ENCODE results near the gene NIPA2. TPM values are rescaled to one million over a fixed set of nuclear protein-coding genes. Genes with fewer than 3 reads are reported as not detected.

Gene NIPA2
- total RNA-seq, 4 donors from 2014 or later = 33.2 to 66.9 (median 52.7) TPM

GRCh38 chr15:22904736-22905135 is 66.3 kb downstream of the NIPA2 start:
- Histone ChIP-seq H3K4me1 (no peaks in the 10 kb centered on the region), H3K27ac (no peak overlapping the region), H3K36me3 (peaks cover 2 to 93% (median 13%) of the 10 kb centered on the region in 3 donors), H3K27me3 (no peaks in the 10 kb centered on the region), H3K4me3 (no peak overlapping the region), H3K9me3 (no peaks in the 10 kb centered on the region)
- no peak for DNase-seq (ENCODE audit: low spot score in 2 of 2)
- TF ChIP-seq CTCF (IDR thresholded peaks at IDR 0.05) (no peak), EP300 (IDR thresholded peaks at IDR 0.05) (no peak), POLR2A (IDR thresholded peaks at IDR 0.05) (no peak)
- WGBS, 2 donors = 83 to 90% methylated on average over 11 of the region's 11 CpGs

- Histone ChIP-seq H3K36me3 (peaks cover 2 to 93% (median 13%) of the 10 kb centered on the region in 3 donors), H3K4me1 (no peaks in the 10 kb centered on the region), H3K27ac (no peak overlapping the region), H3K4me3 (no peak overlapping the region), H3K27me3 (no peaks in the 10 kb centered on the region), H3K9me3 (no peaks in the 10 kb centered on the region)
- DNase-seq (ENCODE audit: low spot score in 2 of 2) = no peak
- TF ChIP-seq EP300 (IDR thresholded peaks at IDR 0.05) = no peak
- TF ChIP-seq POLR2A (IDR thresholded peaks at IDR 0.05) = no peak
- no peak for TF ChIP-seq CTCF (IDR thresholded peaks at IDR 0.05)
- 90 to 95% methylated on average over 16 of the region's 16 CpGs for WGBS, 2 donors
These were observed 68.9 kb downstream of the NIPA2 start for GRCh38 chr15:22907161-22907950.

- H3K4me3 ChIP-seq = no peak overlapping the region
- H3K36me3 ChIP-seq = peaks cover 2 to 91% (median 6%) of the 10 kb centered on the region in 3 donors
- H3K4me1 ChIP-seq = no peaks in the 10 kb centered on the region
- H3K9me3 ChIP-seq = no peaks in the 10 kb centered on the region
- no peaks in the 10 kb centered on the region for H3K27me3 ChIP-seq
- H3K27ac ChIP-seq = no peak overlapping the region
- no peak for DNase-seq (ENCODE audit: low spot score in 2 of 2)
- TF ChIP-seq CTCF (IDR thresholded peaks at IDR 0.05) (no peak), EP300 (IDR thresholded peaks at IDR 0.05) (no peak), POLR2A (IDR thresholded peaks at IDR 0.05) (no peak)
- 95 to 97% methylated on average over 9 of the region's 9 CpGs for WGBS, 2 donors
These were observed 70.4 kb downstream of the NIPA2 start for GRCh38 chr15:22908830-22909229.

- Histone ChIP-seq H3K9me3 (no peaks in the 10 kb centered on the region), H3K36me3 (peaks cover 2 to 96% (median 6%) of the 10 kb centered on the region in 3 donors), H3K27me3 (no peaks in the 10 kb centered on the region), H3K4me1 (no peaks in the 10 kb centered on the region), H3K27ac (no peak overlapping the region), H3K4me3 (no peak overlapping the region)
- DNase-seq (ENCODE audit: low spot score in 2 of 2) = no peak
- no peak for TF ChIP-seq POLR2A (IDR thresholded peaks at IDR 0.05)
- no peak for TF ChIP-seq EP300 (IDR thresholded peaks at IDR 0.05)
- no peak for TF ChIP-seq CTCF (IDR thresholded peaks at IDR 0.05)
- 84 to 92% methylated on average over 8 of the region's 8 CpGs for WGBS, 2 donors
These were observed 72.8 kb downstream of the NIPA2 start for GRCh38 chr15:22911306-22911705.

GRCh38 chr15:22912256-22912655 is 73.8 kb downstream of the NIPA2 start:
- WGBS, 2 donors = 90 to 98% methylated on average over 12 of the region's 12 CpGs
- TF ChIP-seq POLR2A (IDR thresholded peaks at IDR 0.05) = no peak
- TF ChIP-seq CTCF (IDR thresholded peaks at IDR 0.05) = no peak
- no peak for TF ChIP-seq EP300 (IDR thresholded peaks at IDR 0.05)
- H3K9me3 ChIP-seq = no peaks in the 10 kb centered on the region
- H3K4me3 ChIP-seq = no peak overlapping the region
- H3K27me3 ChIP-seq = no peaks in the 10 kb centered on the region
- peaks cover 2 to 98% (median 6%) of the 10 kb centered on the region in 3 donors for H3K36me3 ChIP-seq
- no peak for DNase-seq (ENCODE audit: low spot score in 2 of 2)
- H3K4me1 ChIP-seq = no peaks in the 10 kb centered on the region
- no peak overlapping the region for H3K27ac ChIP-seq
